HEK293 (cell line): ENCODE results near the gene PTPRO.

Source experiments
- GLI4 ChIP-seq: fragments of 450-650 bp; formaldehyde crosslinking; IDR thresholded peaks from 2 replicates; pipeline ENCODE4 v1.5.1; 2016; ENCODE audit warnings: missing biosample characterization, missing genetic modification characterization
- HOXD13 ChIP-seq: sonication (generic); formaldehyde crosslinking; IDR thresholded peaks from 2 replicates; pipeline ENCODE4 v1.8.0; 2022; ENCODE audit warnings: missing genetic modification reagents, borderline replicate concordance
- MZF1 ChIP-seq: fragments of 450-650 bp; formaldehyde crosslinking; IDR thresholded peaks from 2 replicates; pipeline ENCODE4 v1.5.1; 2017; ENCODE audit warnings: missing biosample characterization, missing genetic modification characterization, borderline replicate concordance
- PBX3 ChIP-seq: sonication (generic); formaldehyde crosslinking; IDR thresholded peaks from 2 replicates; pipeline ENCODE4 v1.8.1; 2022; ENCODE audit warnings: mild to moderate bottlenecking, moderate library complexity, missing genetic modification reagents
- PRDM10 ChIP-seq: fragments of 450-650 bp; formaldehyde crosslinking; IDR thresholded peaks from 2 replicates; pipeline ENCODE4 v1.5.1; 2016; ENCODE audit warnings: missing biosample characterization, missing genetic modification characterization
- SP7 ChIP-seq: fragments of 450-650 bp; formaldehyde crosslinking; IDR thresholded peaks from 2 replicates; pipeline ENCODE4 v1.5.1; 2016; ENCODE audit warnings: missing biosample characterization, missing genetic modification characterization
- TSHZ1 ChIP-seq: fragments of 450-650 bp; formaldehyde crosslinking; IDR thresholded peaks from 2 replicates; pipeline ENCODE4 v1.5.1; 2016; ENCODE audit warnings: missing biosample characterization, missing genetic modification characterization, borderline replicate concordance
- ZBTB10 ChIP-seq: fragments of 450-650 bp; formaldehyde crosslinking; IDR thresholded peaks from 2 replicates; pipeline ENCODE4 v1.5.1; 2016; ENCODE audit warnings: missing biosample characterization, missing genetic modification characterization
- ZBTB21 ChIP-seq: fragments of 450-650 bp; formaldehyde crosslinking; IDR thresholded peaks from 2 replicates; pipeline ENCODE4 v1.5.1; 2017; ENCODE audit warnings: missing biosample characterization, missing genetic modification characterization
- ZNF10 ChIP-seq: fragments of 450-650 bp; formaldehyde crosslinking; IDR thresholded peaks from 2 replicates; pipeline ENCODE4 v1.5.1; 2017; ENCODE audit warnings: missing biosample characterization, missing genetic modification characterization
- ZNF184 ChIP-seq: fragments of 450-650 bp; IDR thresholded peaks from 2 replicates; pipeline ENCODE4 v1.5.1; 2018; ENCODE audit warnings: missing biosample characterization, mild to moderate bottlenecking, missing genetic modification characterization
- ZNF23 ChIP-seq: fragments of 450-650 bp; formaldehyde crosslinking; IDR thresholded peaks from 2 replicates; pipeline ENCODE4 v1.5.1; 2016; ENCODE audit warnings: missing biosample characterization, missing genetic modification characterization, borderline replicate concordance
- ZNF416 ChIP-seq: fragments of 450-650 bp; formaldehyde crosslinking; IDR thresholded peaks from 2 replicates; pipeline ENCODE4 v1.5.1; 2016; ENCODE audit warnings: missing biosample characterization, missing genetic modification characterization
- ZNF48 ChIP-seq: fragments of 450-650 bp; formaldehyde crosslinking; IDR thresholded peaks from 2 replicates; pipeline ENCODE4 v1.5.1; 2016; ENCODE audit warnings: missing biosample characterization, missing genetic modification characterization
- ZNF518A ChIP-seq: fragments of 450-650 bp; formaldehyde crosslinking; conservative IDR thresholded peaks from 2 replicates; pipeline ENCODE4 v1.5.1; 2016; ENCODE audit warnings: low read depth, missing biosample characterization, missing genetic modification characterization
- ZNF555 ChIP-seq: fragments of 450-650 bp; formaldehyde crosslinking; conservative IDR thresholded peaks from 2 replicates; pipeline ENCODE4 v1.5.1; 2017; ENCODE audit warnings: missing biosample characterization, mild to moderate bottlenecking, missing genetic modification characterization, inconsistent platforms
- ZNF654 ChIP-seq: fragments of 450-650 bp; formaldehyde crosslinking; IDR thresholded peaks from 2 replicates; pipeline ENCODE4 v1.5.1; 2016; ENCODE audit warnings: low read depth, missing biosample characterization, missing genetic modification characterization
- ZNF664 ChIP-seq: fragments of 450-650 bp; formaldehyde crosslinking; IDR thresholded peaks from 2 replicates; pipeline ENCODE4 v1.5.1; 2016; ENCODE audit warnings: missing biosample characterization, missing genetic modification characterization
- ZNF776 ChIP-seq: fragments of 450-650 bp; formaldehyde crosslinking; IDR thresholded peaks from 2 replicates; pipeline ENCODE4 v1.5.0; 2017; ENCODE audit warnings: missing biosample characterization, missing genetic modification characterization, borderline replicate concordance

Gene PTPRO

GRCh38 chr12:15423629-15424028 is 101.3 kb downstream of the PTPRO start (continued):
- peak; percentile 53; the same call in 1 of the 2 replicates for TF ChIP-seq ZNF518A (tag by site-specific recombination)
- no peak; the same call in 1 of the 2 replicates for TF ChIP-seq ZBTB21 (tag by site-specific recombination)
- no peak for TF ChIP-seq GLI4
- TF ChIP-seq ZNF416 (tag by site-specific recombination) = no peak
- no peak for TF ChIP-seq ZNF10 (tag by site-specific recombination)
- TF ChIP-seq TSHZ1 (tag by site-specific recombination) = no peak
- no peak for TF ChIP-seq ZNF48 (tag by site-specific recombination)
- no peak for TF ChIP-seq MZF1 (tag by site-specific recombination)
- TF ChIP-seq ZNF555 = no peak
- no peak for TF ChIP-seq ZNF654 (tag by site-specific recombination)
- peak; percentile 78 for TF ChIP-seq SP7 (tag by site-specific recombination)
- peak; percentile 29; the same call in 1 of the 2 replicates for TF ChIP-seq PRDM10 (tag by site-specific recombination)
- no peak for TF ChIP-seq ZNF664 (tag by site-specific recombination)
- TF ChIP-seq ZBTB10 = no peak
- no peak for TF ChIP-seq PBX3 (CRISPR knock-in tag)
- TF ChIP-seq HOXD13 (CRISPR knock-in tag) = no peak
- TF ChIP-seq ZNF23 (tag by site-specific recombination) = no peak
- TF ChIP-seq ZNF776 (tag by site-specific recombination) = no peak
- peak; percentile 78 for TF ChIP-seq ZNF184 (tag by site-specific recombination)
